Loucy (cell line): ENCODE results near the gene TMEM201.

Source experiments
- H2AFZ ChIP-seq: fragments of 200-600 bp; sonication (generic); 2 replicates; pipeline ENCODE4 v1.6.0; 2016; ENCODE audit warnings: antibody characterized with exemption, mild to moderate bottlenecking, low read length, moderate library complexity
- H3F3A ChIP-seq: fragments of 200-600 bp; 2 replicates; pipeline ENCODE4 v1.6.0; 2016; ENCODE audit warnings: antibody characterized with exemption, low read depth, mild to moderate bottlenecking
- H3K27me3 ChIP-seq: fragments of 200-600 bp; sonication (generic); 2 replicates; pipeline ENCODE4 v1.6.1; 2014; ENCODE audit warnings: low read length, mild to moderate bottlenecking; ENCODE audit not compliant: insufficient read depth, poor library complexity, severe bottlenecking
- H3K36me3 ChIP-seq: fragments of 200-600 bp; sonication (generic); 2 replicates; pipeline ENCODE4 v1.6.1; 2016; ENCODE audit warnings: low read length; ENCODE audit not compliant: insufficient read depth
- H3K4me1 ChIP-seq: fragments of 200-600 bp; sonication (generic); 2 replicates; pipeline ENCODE4 v1.5.1; 2014; ENCODE audit warnings: low read length, mild to moderate bottlenecking; ENCODE audit not compliant: insufficient read depth, poor library complexity, severe bottlenecking
- H3K4me2 ChIP-seq: fragments of 200-600 bp; sonication (generic); 2 replicates; pipeline ENCODE4 v1.6.0; 2014; ENCODE audit warnings: antibody characterized with exemption, low read length, low read depth, mild to moderate bottlenecking; ENCODE audit not compliant: poor library complexity, severe bottlenecking
- H3K4me3 ChIP-seq: fragments of 200-600 bp; sonication (generic); 2 replicates; pipeline ENCODE4 v1.5.1; 2014; ENCODE audit warnings: low read length, mild to moderate bottlenecking, mixed read lengths; ENCODE audit not compliant: poor library complexity, severe bottlenecking
- H3K79me2 ChIP-seq: fragments of 200-600 bp; sonication (generic); 2 replicates; pipeline ENCODE4 v1.6.1; 2014; ENCODE audit warnings: low read length; ENCODE audit not compliant: insufficient read depth
- H3K9ac ChIP-seq: fragments of 200-600 bp; sonication (generic); 2 replicates; pipeline ENCODE4 v1.6.0; 2014; ENCODE audit warnings: mild to moderate bottlenecking, low read depth, low read length, moderate library complexity; ENCODE audit not compliant: poor library complexity, severe bottlenecking
- H3K9me2 ChIP-seq: fragments of 200-600 bp; sonication (generic); replicated peaks from 2 replicates; pipeline ENCODE4 v1.6.1; 2016; ENCODE audit warnings: low read depth, low read length, mixed read lengths
- H3K9me3 ChIP-seq: fragments of 200-600 bp; sonication (generic); 2 replicates; pipeline ENCODE4 v1.6.1; 2014; ENCODE audit warnings: mild to moderate bottlenecking, antibody characterized with exemption, low read length, low read depth; ENCODE audit not compliant: insufficient read depth
- H4K20me1 ChIP-seq: fragments of 200-600 bp; sonication (generic); 2 replicates; pipeline ENCODE4 v1.6.0; 2014; ENCODE audit warnings: antibody characterized with exemption, low read length, mild to moderate bottlenecking; ENCODE audit not compliant: insufficient read depth, poor library complexity, severe bottlenecking
- EZH2phosphoT487 ChIP-seq: fragments of 200-600 bp; IDR thresholded peaks from 2 replicates; pipeline ENCODE4 v1.6.1; 2018; ENCODE audit warnings: antibody characterized with exemption, mild to moderate bottlenecking, moderate library complexity, borderline replicate concordance
- TF ChIP-seq, protein P1 (sequence below): fragments of 200-600 bp; sonication (generic); conservative IDR thresholded peaks from 2 replicates; pipeline ENCODE4 v1.5.1; 2014; ENCODE audit warnings: mild to moderate bottlenecking, antibody characterized with exemption, low read length

TMEM201 gene

DNA sequence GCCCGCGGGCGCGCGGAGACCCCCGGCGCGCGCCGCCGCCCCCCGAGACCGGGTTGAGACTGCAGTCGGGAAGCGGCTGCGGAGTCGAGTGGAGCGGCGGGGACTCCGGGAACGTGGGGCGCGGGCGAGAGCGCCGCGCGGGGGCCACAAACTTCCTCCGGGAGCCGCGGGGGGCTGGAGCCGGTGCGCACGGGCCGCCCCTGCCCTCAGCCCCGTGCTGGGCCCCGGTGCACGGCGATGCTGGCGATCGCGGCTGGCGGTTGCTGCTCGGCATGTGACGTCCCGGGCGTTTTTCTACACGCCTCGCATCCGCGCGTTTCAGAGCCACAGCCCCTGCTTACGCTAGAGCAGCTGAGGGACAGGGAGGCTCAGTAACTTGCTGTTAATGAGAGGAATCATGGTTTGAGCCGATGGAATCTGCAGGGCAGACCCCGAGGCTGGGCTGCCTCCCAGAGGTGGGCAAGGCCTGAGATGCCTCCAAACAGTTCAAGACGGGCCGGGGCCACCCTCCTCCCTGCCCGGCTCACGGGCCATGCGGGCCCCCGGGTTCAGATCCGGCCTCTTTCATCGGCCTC, 520 bp downstream of the TMEM201 start:
- H3K79me2 ChIP-seq = peaks cover 52% of the 10 kb centered on the region

DNA sequence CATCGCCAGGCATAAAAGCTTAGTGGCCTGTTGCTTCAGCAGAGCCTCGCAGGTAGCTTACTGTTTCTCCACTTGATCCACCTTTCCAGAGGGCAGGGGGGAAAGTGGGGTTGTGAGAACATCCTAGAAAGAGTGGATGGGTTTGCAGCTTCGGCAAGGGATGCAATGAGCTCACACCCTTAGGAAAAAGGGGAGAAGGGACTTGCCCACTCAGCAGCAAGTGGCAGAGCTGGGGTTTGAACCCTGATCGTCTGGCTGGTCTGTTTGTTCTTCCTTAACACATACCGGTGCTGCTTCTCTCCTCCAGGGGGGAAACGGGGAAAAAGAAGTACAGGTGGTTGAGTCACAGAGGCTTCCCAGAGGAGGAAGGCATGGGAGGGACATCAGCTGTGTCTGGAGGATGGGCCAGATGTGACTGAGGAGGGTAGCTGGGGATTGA, 1.0 kb downstream of the TMEM201 start:
- peaks cover 44% of the 10 kb centered on the region for H3K4me1 ChIP-seq
- H4K20me1 ChIP-seq = peaks cover 47% of the 10 kb centered on the region

More for the DNA sequence above, 520 bp downstream of the TMEM201 start:
- peak overlapping the region; percentile 90 for H3K4me2 ChIP-seq
- no peaks in the 10 kb centered on the region for H3F3A ChIP-seq
- H3K4me3 ChIP-seq = peak overlapping the region; percentile 96
- peak overlapping the region; percentile 84; the same call in 1 of the 2 replicates for H2AFZ ChIP-seq
- H3K9me2 ChIP-seq = no peaks in the 10 kb centered on the region
- TF ChIP-seq, protein P1, sequence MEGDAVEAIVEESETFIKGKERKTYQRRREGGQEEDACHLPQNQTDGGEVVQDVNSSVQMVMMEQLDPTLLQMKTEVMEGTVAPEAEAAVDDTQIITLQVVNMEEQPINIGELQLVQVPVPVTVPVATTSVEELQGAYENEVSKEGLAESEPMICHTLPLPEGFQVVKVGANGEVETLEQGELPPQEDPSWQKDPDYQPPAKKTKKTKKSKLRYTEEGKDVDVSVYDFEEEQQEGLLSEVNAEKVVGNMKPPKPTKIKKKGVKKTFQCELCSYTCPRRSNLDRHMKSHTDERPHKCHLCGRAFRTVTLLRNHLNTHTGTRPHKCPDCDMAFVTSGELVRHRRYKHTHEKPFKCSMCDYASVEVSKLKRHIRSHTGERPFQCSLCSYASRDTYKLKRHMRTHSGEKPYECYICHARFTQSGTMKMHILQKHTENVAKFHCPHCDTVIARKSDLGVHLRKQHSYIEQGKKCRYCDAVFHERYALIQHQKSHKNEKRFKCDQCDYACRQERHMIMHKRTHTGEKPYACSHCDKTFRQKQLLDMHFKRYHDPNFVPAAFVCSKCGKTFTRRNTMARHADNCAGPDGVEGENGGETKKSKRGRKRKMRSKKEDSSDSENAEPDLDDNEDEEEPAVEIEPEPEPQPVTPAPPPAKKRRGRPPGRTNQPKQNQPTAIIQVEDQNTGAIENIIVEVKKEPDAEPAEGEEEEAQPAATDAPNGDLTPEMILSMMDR = no peak
- no peak for TF ChIP-seq EZH2phosphoT487
- no peaks in the 10 kb centered on the region for H3K9me3 ChIP-seq
- H4K20me1 ChIP-seq = peaks cover 42% of the 10 kb centered on the region
- H3K4me1 ChIP-seq = peaks cover 44% of the 10 kb centered on the region
- H3K36me3 ChIP-seq = no peaks in the 10 kb centered on the region
- H3K27me3 ChIP-seq = no peaks in the 10 kb centered on the region
- H3K9ac ChIP-seq = peak overlapping the region; percentile 86

DNA sequence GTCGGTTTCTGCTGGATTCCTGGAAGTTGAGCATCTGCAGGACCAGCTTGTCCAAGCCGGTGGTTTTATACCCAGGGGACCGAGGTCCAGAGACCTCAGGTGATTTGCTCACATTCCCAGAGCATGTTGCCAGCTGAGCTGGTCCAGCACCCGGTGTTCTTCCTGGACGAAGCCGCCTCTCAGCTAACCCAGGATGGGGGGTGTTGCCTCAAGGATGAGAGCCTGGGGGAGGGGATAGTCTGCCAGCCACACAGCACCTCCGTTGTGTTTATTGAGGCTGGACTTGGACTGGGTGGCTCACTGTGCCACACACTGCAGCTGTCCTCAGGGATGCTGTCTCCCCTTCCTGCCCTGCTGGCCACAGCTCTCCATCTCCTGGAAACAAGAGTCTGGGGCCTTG, 1.5 kb downstream of the TMEM201 start:
- H4K20me1 ChIP-seq = peaks cover 52% of the 10 kb centered on the region
- no peak overlapping the region for H2AFZ ChIP-seq
- H3K4me1 ChIP-seq = peaks cover 44% of the 10 kb centered on the region
- no peaks in the 10 kb centered on the region for H3K36me3 ChIP-seq
- H3F3A ChIP-seq = no peaks in the 10 kb centered on the region
- TF ChIP-seq, protein P1 = no peak
- no peak for TF ChIP-seq EZH2phosphoT487
- peak overlapping the region; percentile 86 for H3K9ac ChIP-seq
- H3K4me2 ChIP-seq = peak overlapping the region; percentile 90
- H3K4me3 ChIP-seq = peak overlapping the region; percentile 96
- H3K9me2 ChIP-seq = no peaks in the 10 kb centered on the region
- no peaks in the 10 kb centered on the region for H3K9me3 ChIP-seq
- peaks cover 62% of the 10 kb centered on the region for H3K79me2 ChIP-seq
- no peaks in the 10 kb centered on the region for H3K27me3 ChIP-seq

More for the DNA sequence above, 1.0 kb downstream of the TMEM201 start:
- Histone ChIP-seq H3K4me3 (peak overlapping the region; percentile 96), H2AFZ (0 out of 2 replicates have a peak overlapping the region, but pooled peaks have one; percentile 84), H3K4me2 (peak overlapping the region; percentile 90), H3K79me2 (peaks cover 57% of the 10 kb centered on the region), H3K9me2 (no peaks in the 10 kb centered on the region), H3K27me3 (no peaks in the 10 kb centered on the region), H3K36me3 (no peaks in the 10 kb centered on the region), H3K9me3 (no peaks in the 10 kb centered on the region), H3K9ac (peak overlapping the region; percentile 86), H3F3A (no peaks in the 10 kb centered on the region)
- TF ChIP-seq, protein P1 = no peak
- TF ChIP-seq EZH2phosphoT487 = no peak
